GM12878 (cell line): ENCODE results near the gene PREP. TPM values are rescaled to one million over a fixed set of nuclear protein-coding genes. Genes with fewer than 3 reads are reported as not detected.

Source experiments
- CBX3 ChIP-seq: fragments of 200-600 bp; sonication (generic); IDR thresholded peaks from 2 replicates; pipeline ENCODE4 v1.6.1; 2016; ENCODE audit warnings: low read depth, borderline replicate concordance
- DPF2 ChIP-seq: fragments of 450-650 bp; IDR thresholded peaks from 2 replicates; pipeline ENCODE4 v1.6.1; 2017; ENCODE audit warnings: mild to moderate bottlenecking
- E2F8 ChIP-seq: fragments of 450-650 bp; IDR thresholded peaks from 2 replicates; pipeline ENCODE4 v1.6.1; 2018; ENCODE audit warnings: mild to moderate bottlenecking, low read depth, moderate library complexity; ENCODE audit not compliant: partially characterized antibody
- ELK1 ChIP-seq: IDR thresholded peaks from 2 replicates; pipeline ENCODE4 v1.6.1; 2012; ENCODE audit warnings: low read depth, low read length, improper control_type of control experiment
- HDAC6 ChIP-seq: fragments of 200-600 bp; sonication (generic); IDR thresholded peaks from one replicate; pipeline ENCODE4 v1.8.0; 2017; ENCODE audit warnings: antibody characterized with exemption; ENCODE audit not compliant: unreplicated experiment
- IRF3 ChIP-seq: fragments of 450-650 bp; IDR thresholded peaks from 2 replicates; pipeline ENCODE4 v1.6.1; 2014; ENCODE audit warnings: mild to moderate bottlenecking
- MTA2 ChIP-seq: fragments of 450-650 bp; IDR thresholded peaks from 2 replicates; pipeline ENCODE4 v1.6.1; 2016; ENCODE audit warnings: low read depth, mild to moderate bottlenecking, moderate library complexity
- PAX8 ChIP-seq: fragments of 450-650 bp; IDR thresholded peaks from 2 replicates; pipeline ENCODE4 v1.6.1; 2017; ENCODE audit warnings: mild to moderate bottlenecking, moderate library complexity
- RB1 ChIP-seq: fragments of 450-650 bp; formaldehyde crosslinking; IDR thresholded peaks from 2 replicates; pipeline ENCODE4 v1.6.1; 2017; ENCODE audit warnings: mild to moderate bottlenecking, borderline replicate concordance
- SUPT20H ChIP-seq: IDR thresholded peaks from 2 replicates; pipeline ENCODE4 v1.6.1; 2011; ENCODE audit warnings: low read depth, mild to moderate bottlenecking, low read length, moderate library complexity, borderline replicate concordance; ENCODE audit not compliant: control insufficient read depth
- TBL1XR1 ChIP-seq: IDR thresholded peaks from 2 replicates; pipeline ENCODE4 v1.6.1; 2012; ENCODE audit warnings: low read depth, low read length, improper control_type of control experiment
- TCF3 ChIP-seq: IDR thresholded peaks from 2 replicates; pipeline ENCODE4 v1.6.1; 2012; ENCODE audit warnings: low read depth, mild to moderate bottlenecking, low read length, borderline replicate concordance; ENCODE audit not compliant: insufficient read depth
- TCF7 ChIP-seq: IDR thresholded peaks from 2 replicates; pipeline ENCODE4 v1.6.1; 2014; ENCODE audit warnings: antibody characterized with exemption, borderline replicate concordance
- WRNIP1 ChIP-seq: IDR thresholded peaks from 2 replicates; pipeline ENCODE4 v1.6.1; 2011; ENCODE audit warnings: low read depth, low read length, improper control_type of control experiment, borderline replicate concordance
- ZNF274 ChIP-seq: IDR thresholded peaks from one replicate; pipeline ENCODE4 v1.8.0; 2011; ENCODE audit not compliant: insufficient read length, insufficient read depth
- ZNF384 ChIP-seq: IDR thresholded peaks from 2 replicates; pipeline ENCODE4 v1.6.1; 2012; ENCODE audit warnings: low read depth, mild to moderate bottlenecking, low read length, improper control_type of control experiment, borderline replicate concordance
- polyA plus RNA-seq, 11 experiments: library from polyadenylated mRNA; depleted of rRNA in 4 of 11; unstranded in 6 of 11; stranded (reverse) in 5 of 11; fragments of >200 nt; fragmentation: Nextera tagmentation in 4 of 11; fragmentation: Illumina TruSeq in 1 of 11; extraction: Ambion mirVana in 4 of 11; extraction: Trizol in 1 of 11; gene quantifications; 1 replicate in 1 of 11; 2 replicates in 10 of 11; pipeline versions ENCODE4 v1.2.1 to v1.2.3, GENCODE V29; 2011 to 2016; ENCODE audit warnings: inconsistent platforms in 2 of 11, missing spikeins in 2 of 11, low read depth in 1 of 11
- total RNA-seq, 4 experiments: library from RNA; depleted of rRNA in 3 of 4; stranded (reverse); fragments of >200 nt in 3 of 4; fragmentation: Illumina TruSeq in 1 of 4; extraction: Trizol in 1 of 4; gene quantifications; 2 replicates each; pipeline versions ENCODE4 v1.2.1 to v1.2.3, GENCODE V29; 2013 to 2021
- TF ChIP-seq, protein P1 (sequence below): fragments of 150-350 bp; IDR thresholded peaks from 2 replicates; pipeline ENCODE4 v1.6.1; 2014; ENCODE audit warnings: mild to moderate bottlenecking, low read depth, low read length
- TF ChIP-seq, protein P2 (sequence below): fragments of 450-650 bp; conservative IDR thresholded peaks from 2 replicates; pipeline ENCODE4 v1.6.1; 2017; ENCODE audit warnings: mild to moderate bottlenecking, moderate library complexity
- TF ChIP-seq, protein P3 (sequence below): fragments of 450-650 bp; IDR thresholded peaks from 2 replicates; pipeline ENCODE4 v1.6.1; 2017; ENCODE audit warnings: borderline replicate concordance

The PREP gene
- total and polyA plus RNA-seq, 10 of the 15 experiments (the other 5 are each of a cell fraction or from before 2014, with no cell fraction given): 6.5 to 33.6 (median 18.1) TPM

GRCh38 chr6:105402939-105403935, at the start of gene PREP (continued):
- 0 out of 2 replicates have a peak, but pooled peaks have one; percentile 22 for TF ChIP-seq TCF3
- no peak for TF ChIP-seq IRF3
- TF ChIP-seq CBX3: no peak
- no peak for TF ChIP-seq ZNF384
- TF ChIP-seq ZNF274: no peak
- TF ChIP-seq E2F8: no peak
- no peak for TF ChIP-seq TCF7
- no peak for TF ChIP-seq HDAC6
- no peak for TF ChIP-seq WRNIP1
- no peak for TF ChIP-seq RB1
- peak; percentile 82 for TF ChIP-seq DPF2
- TF ChIP-seq TBL1XR1: no peak
- TF ChIP-seq, protein P1, sequence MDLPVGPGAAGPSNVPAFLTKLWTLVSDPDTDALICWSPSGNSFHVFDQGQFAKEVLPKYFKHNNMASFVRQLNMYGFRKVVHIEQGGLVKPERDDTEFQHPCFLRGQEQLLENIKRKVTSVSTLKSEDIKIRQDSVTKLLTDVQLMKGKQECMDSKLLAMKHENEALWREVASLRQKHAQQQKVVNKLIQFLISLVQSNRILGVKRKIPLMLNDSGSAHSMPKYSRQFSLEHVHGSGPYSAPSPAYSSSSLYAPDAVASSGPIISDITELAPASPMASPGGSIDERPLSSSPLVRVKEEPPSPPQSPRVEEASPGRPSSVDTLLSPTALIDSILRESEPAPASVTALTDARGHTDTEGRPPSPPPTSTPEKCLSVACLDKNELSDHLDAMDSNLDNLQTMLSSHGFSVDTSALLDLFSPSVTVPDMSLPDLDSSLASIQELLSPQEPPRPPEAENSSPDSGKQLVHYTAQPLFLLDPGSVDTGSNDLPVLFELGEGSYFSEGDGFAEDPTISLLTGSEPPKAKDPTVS: no peak
- TF ChIP-seq, protein P2, sequence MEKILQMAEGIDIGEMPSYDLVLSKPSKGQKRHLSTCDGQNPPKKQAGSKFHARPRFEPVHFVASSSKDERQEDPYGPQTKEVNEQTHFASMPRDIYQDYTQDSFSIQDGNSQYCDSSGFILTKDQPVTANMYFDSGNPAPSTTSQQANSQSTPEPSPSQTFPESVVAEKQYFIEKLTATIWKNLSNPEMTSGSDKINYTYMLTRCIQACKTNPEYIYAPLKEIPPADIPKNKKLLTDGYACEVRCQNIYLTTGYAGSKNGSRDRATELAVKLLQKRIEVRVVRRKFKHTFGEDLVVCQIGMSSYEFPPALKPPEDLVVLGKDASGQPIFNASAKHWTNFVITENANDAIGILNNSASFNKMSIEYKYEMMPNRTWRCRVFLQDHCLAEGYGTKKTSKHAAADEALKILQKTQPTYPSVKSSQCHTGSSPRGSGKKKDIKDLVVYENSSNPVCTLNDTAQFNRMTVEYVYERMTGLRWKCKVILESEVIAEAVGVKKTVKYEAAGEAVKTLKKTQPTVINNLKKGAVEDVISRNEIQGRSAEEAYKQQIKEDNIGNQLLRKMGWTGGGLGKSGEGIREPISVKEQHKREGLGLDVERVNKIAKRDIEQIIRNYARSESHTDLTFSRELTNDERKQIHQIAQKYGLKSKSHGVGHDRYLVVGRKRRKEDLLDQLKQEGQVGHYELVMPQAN: peak; percentile 78
- TF ChIP-seq PAX8: no peak
- no peak for TF ChIP-seq SUPT20H
- TF ChIP-seq, protein P3, sequence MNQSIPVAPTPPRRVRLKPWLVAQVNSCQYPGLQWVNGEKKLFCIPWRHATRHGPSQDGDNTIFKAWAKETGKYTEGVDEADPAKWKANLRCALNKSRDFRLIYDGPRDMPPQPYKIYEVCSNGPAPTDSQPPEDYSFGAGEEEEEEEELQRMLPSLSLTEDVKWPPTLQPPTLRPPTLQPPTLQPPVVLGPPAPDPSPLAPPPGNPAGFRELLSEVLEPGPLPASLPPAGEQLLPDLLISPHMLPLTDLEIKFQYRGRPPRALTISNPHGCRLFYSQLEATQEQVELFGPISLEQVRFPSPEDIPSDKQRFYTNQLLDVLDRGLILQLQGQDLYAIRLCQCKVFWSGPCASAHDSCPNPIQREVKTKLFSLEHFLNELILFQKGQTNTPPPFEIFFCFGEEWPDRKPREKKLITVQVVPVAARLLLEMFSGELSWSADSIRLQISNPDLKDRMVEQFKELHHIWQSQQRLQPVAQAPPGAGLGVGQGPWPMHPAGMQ: no peak
- TF ChIP-seq MTA2: no peak
- no peak for TF ChIP-seq ELK1
